Measurements from ENCODE around the gene SOX6. TPM values are rescaled to one million over a fixed set of nuclear protein-coding genes. Genes with fewer than 3 reads are reported as not detected.

The SOX6 gene
- total RNA-seq, 2 experiments from 2014 or later: 0.36 TPM; not detected in 1

DNA sequence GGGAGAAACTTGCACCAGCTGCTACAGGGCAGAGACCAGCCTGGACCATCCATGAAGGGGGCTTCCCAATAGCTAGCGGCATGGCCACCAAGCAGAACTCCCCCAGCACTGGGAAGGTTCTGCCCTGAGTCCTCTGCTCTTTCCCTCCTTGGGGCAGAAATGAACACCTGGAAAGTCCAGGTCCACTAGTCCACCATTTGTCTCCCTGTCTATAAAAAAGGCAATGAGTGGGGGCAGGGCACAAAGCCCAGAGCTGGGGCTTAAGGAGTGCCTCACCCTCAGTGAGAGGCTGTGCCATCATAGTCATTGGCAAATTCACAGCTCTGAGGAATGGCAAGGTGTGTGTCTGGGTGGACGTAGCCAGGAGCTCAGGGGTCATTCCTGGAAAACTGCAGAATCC is 420.3 kb downstream of the SOX6 start:
- intact Hi-C loops (cut with micrococcal nuclease): no loop called here
- Mint-ChIP-seq H3K27me3 (peaks cover 5% of the 10 kb centered on the region), H3K27ac (no peak overlapping the region), H3K4me1 (ENCODE audit: low read depth) (no peaks in the 10 kb centered on the region), H3K4me3 (no peak overlapping the region), H3K36me3 (ENCODE audit: low read depth) (no peaks in the 10 kb centered on the region), H3K9me3 (no peaks in the 10 kb centered on the region)
- ChIA-PET CTCF (interaction anchor here (1.4 kb wide), 1 partner anchor 678 kb away, joined by 5 read pairs; no protein-coding TSS in a partner anchor), POLR2A (no interaction called here)
- ATAC-seq (no peak), DNase-seq (no peak)
- TF ChIP-seq, protein P1, sequence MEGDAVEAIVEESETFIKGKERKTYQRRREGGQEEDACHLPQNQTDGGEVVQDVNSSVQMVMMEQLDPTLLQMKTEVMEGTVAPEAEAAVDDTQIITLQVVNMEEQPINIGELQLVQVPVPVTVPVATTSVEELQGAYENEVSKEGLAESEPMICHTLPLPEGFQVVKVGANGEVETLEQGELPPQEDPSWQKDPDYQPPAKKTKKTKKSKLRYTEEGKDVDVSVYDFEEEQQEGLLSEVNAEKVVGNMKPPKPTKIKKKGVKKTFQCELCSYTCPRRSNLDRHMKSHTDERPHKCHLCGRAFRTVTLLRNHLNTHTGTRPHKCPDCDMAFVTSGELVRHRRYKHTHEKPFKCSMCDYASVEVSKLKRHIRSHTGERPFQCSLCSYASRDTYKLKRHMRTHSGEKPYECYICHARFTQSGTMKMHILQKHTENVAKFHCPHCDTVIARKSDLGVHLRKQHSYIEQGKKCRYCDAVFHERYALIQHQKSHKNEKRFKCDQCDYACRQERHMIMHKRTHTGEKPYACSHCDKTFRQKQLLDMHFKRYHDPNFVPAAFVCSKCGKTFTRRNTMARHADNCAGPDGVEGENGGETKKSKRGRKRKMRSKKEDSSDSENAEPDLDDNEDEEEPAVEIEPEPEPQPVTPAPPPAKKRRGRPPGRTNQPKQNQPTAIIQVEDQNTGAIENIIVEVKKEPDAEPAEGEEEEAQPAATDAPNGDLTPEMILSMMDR (IDR thresholded peaks at IDR 0.05): no peak

DNA sequence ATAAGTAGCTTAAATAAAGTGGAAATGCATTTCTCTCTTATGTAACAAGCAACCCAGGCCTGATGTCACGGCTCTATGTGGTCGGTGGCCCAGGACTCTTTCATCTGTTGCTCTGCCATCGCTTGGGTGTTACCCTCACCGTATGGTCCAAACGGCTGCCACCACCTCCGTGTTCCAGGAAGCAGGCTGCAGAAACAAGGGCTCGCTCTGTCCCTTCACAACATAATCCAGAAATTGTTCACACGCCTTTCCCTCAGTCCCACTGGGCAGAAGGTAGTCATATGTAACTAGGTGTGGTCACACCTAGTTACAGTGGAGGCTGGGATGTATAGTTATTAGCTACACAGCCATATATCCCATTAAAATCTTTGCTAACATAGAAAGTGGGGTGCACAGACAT is 421.0 kb downstream of the SOX6 start:
- ChIA-PET POLR2A (no interaction called here), CTCF (no interaction called here)
- H3K9me3 Mint-ChIP-seq: no peaks in the 10 kb centered on the region
- no peaks in the 10 kb centered on the region for H3K4me1 Mint-ChIP-seq (ENCODE audit: low read depth)
- H3K36me3 Mint-ChIP-seq (ENCODE audit: low read depth): no peaks in the 10 kb centered on the region
- H3K4me3 Mint-ChIP-seq: no peak overlapping the region
- DNase-seq (no peak), ATAC-seq (no peak)
- TF ChIP-seq, protein P1 (IDR thresholded peaks at IDR 0.05): no peak
- no peak overlapping the region for H3K27ac Mint-ChIP-seq
- intact Hi-C loops (cut with micrococcal nuclease): no loop called here
- H3K27me3 Mint-ChIP-seq: peaks cover 5% of the 10 kb centered on the region

DNA sequence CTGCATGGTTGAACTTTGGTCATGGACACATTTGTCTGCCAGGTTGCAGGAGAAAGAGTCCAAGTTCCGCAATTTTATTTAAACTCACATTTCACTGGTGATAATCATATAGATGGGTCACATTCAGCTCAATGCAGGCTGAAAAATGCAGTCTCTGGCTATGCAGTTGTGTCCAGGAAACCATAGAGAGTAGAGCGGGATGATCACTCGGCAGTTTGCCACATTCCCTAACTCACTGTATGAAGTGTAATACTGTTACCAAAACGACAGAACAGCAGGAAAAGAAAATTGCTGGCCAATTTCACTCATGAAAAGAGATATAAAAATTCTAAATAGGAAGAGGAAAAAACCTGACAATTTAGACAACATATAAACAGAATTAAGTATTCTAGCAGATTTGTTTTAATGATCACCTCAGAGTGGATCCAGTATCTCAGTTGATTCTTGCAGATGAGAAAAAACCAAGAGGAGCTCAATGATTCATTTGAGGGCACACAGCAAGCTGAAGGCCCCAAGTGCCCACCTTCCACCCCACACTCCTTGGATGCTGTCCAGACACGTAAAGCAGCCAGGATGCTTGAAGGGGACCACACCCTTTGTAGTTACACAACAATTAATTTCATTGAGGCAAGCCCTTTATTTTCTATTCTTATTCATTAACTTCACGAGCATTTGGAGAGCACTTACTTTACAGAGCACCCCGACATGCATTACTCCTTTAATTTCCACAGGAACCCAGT is 422.3 kb downstream of the SOX6 start:
- no peaks in the 10 kb centered on the region for H3K4me1 Mint-ChIP-seq (ENCODE audit: low read depth)
- intact Hi-C loops (cut with micrococcal nuclease): no loop called here
- no peaks in the 10 kb centered on the region for H3K9me3 Mint-ChIP-seq
- CTCF ChIA-PET: no interaction called here
- H3K27ac Mint-ChIP-seq: no peak overlapping the region
- DNase-seq: no peak
- POLR2A ChIA-PET: no interaction called here
- ATAC-seq: no peak
- H3K4me3 Mint-ChIP-seq: no peak overlapping the region
- TF ChIP-seq, protein P1 (IDR thresholded peaks at IDR 0.05): no peak
- no peaks in the 10 kb centered on the region for H3K27me3 Mint-ChIP-seq
- no peaks in the 10 kb centered on the region for H3K36me3 Mint-ChIP-seq (ENCODE audit: low read depth)

DNA sequence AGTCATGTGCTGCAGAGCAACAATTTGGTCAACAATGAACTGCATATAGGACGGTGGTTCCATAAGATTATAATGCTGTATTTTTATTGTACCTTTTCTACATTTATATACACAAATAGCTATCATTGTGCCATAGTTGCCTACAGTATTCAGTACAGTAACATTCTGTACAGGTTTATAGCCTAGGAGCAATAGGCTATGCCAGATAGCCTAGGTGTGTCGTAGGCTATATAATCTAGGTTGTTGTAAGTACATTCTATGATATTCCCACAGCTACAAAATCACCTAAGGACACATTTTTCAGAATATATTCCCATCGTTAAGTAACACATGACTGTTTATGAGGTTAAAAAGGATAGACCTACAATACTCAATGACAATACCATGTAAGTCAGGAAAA is 423.9 kb downstream of the SOX6 start:
- TF ChIP-seq, protein P1 (IDR thresholded peaks at IDR 0.05): no peak
- ATAC-seq: no peak
- intact Hi-C loops (cut with micrococcal nuclease): no loop called here
- POLR2A ChIA-PET: no interaction called here
- CTCF ChIA-PET: no interaction called here
- H3K4me3 Mint-ChIP-seq: no peak overlapping the region
- no peaks in the 10 kb centered on the region for H3K27me3 Mint-ChIP-seq
- no peaks in the 10 kb centered on the region for H3K36me3 Mint-ChIP-seq (ENCODE audit: low read depth)
- DNase-seq: no peak
- no peaks in the 10 kb centered on the region for H3K4me1 Mint-ChIP-seq (ENCODE audit: low read depth)
- H3K27ac Mint-ChIP-seq: no peak overlapping the region
- H3K9me3 Mint-ChIP-seq: no peaks in the 10 kb centered on the region

DNA sequence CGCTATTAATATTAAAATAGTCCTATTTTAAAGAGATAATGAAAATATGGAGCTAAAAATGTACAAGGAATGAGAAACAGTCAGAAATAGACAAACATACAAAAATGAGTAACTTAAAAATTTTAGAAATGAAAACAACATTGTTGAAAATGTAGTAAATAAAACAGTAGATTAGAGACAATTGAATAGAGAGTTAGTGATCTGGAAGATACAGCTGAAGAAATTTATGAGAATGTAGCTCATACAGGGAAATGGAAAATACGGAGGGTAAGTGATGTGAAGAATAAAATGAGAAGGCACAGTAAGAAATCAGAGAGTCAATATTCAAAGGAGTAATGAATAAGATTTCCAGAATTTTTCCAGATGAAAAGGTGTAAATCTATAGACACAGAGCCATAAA is 424.8 kb downstream of the SOX6 start:
- CTCF ChIA-PET: no interaction called here

More for the DNA sequence above, 424.8 kb downstream of the SOX6 start:
- Mint-ChIP-seq H3K4me1 (ENCODE audit: low read depth) (no peaks in the 10 kb centered on the region), H3K9me3 (no peaks in the 10 kb centered on the region), H3K36me3 (ENCODE audit: low read depth) (no peaks in the 10 kb centered on the region), H3K27ac (no peak overlapping the region), H3K27me3 (no peaks in the 10 kb centered on the region), H3K4me3 (no peak overlapping the region)
- TF ChIP-seq, protein P1 (IDR thresholded peaks at IDR 0.05): no peak
- intact Hi-C loops (cut with micrococcal nuclease): no loop called here
- ATAC-seq: no peak
- POLR2A ChIA-PET: no interaction called here
- no peak for DNase-seq
